ENCODE measurements around the gene ATRIP.

DNA sequence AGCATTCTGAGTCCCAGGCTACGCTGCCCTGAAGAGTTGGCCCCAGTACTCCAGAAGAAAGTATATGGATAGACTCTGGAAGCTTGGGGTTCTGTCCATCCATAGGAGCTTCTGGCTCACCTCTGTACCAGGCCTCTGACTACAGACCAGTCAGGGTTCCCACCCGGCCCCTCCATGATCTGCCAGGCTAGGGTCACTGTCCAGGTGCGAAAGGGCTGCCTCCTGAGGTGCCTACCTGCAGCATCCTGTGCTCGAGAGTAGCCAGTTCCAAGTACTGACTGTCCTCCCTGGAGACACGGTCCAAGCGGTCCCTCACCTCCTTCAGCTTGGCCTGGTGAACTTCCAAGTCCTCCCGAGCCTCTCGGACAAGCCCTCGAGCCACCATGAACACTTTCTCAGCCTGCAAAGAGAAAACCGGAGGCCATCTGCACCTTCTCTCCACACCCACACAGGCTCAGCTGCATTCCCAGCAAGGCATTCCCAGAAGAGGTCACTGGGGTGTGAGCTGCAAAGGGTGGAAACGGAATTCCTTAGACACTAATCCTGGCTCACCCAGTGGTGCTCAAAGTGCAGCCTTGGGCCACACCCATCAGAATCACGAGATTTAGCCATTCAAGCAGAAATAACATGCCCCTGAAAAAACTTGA is 12.9 kb upstream of the ATRIP start:
- TF ChIP-seq POLR2A (IDR thresholded peaks at IDR 0.05) (no peak), POLR2AphosphoS5 (IDR thresholded peaks at IDR 0.05) (no peak)
- TF ChIP-seq, protein P1, sequence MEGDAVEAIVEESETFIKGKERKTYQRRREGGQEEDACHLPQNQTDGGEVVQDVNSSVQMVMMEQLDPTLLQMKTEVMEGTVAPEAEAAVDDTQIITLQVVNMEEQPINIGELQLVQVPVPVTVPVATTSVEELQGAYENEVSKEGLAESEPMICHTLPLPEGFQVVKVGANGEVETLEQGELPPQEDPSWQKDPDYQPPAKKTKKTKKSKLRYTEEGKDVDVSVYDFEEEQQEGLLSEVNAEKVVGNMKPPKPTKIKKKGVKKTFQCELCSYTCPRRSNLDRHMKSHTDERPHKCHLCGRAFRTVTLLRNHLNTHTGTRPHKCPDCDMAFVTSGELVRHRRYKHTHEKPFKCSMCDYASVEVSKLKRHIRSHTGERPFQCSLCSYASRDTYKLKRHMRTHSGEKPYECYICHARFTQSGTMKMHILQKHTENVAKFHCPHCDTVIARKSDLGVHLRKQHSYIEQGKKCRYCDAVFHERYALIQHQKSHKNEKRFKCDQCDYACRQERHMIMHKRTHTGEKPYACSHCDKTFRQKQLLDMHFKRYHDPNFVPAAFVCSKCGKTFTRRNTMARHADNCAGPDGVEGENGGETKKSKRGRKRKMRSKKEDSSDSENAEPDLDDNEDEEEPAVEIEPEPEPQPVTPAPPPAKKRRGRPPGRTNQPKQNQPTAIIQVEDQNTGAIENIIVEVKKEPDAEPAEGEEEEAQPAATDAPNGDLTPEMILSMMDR (IDR thresholded peaks at IDR 0.05), result no peak

All from breast epithelium (tissue), 3 donors.